GM12878 (cell line): Measurements from ENCODE around the gene IMMT. TPM values are rescaled to one million over a fixed set of nuclear protein-coding genes. Genes with fewer than 3 reads are reported as not detected.

Source experiments
- ATAC-seq: fragments of 200-7000 bp; cut with Tn5 transposase; 3 replicates; pipeline ENCODE4 v1.9.1; 2020; ENCODE audit warnings: mild to moderate bottlenecking, moderate library complexity
- Bru-seq: library from RNA; stranded (reverse); fragments of 400-500 nt; gene quantifications from one replicate; lab custom pipeline; 2021; lab: Mats Ljungman, UMichigan
- BruChase-seq, 2 experiments: library from RNA; stranded (reverse); fragments of 400-500 nt; gene quantifications; one replicate each; lab custom pipeline; 2021; lab: Mats Ljungman, UMichigan
- BruUV-seq: library from RNA; stranded (reverse); fragments of 400-500 nt; replicated peaks from 2 replicates; lab custom pipeline; 2021; lab: Mats Ljungman, UMichigan
- CTCF ChIA-PET: fragments of 300-600 bp; sonication (Branson Sonifier 250); formaldehyde crosslinking; extraction: SDS; loops from one replicate; lab custom pipeline; 2021; ENCODE audit warnings: inconsistent platforms; lab: Yijun Ruan, JAX
- POLR2A ChIA-PET: fragments of 350-600 bp; formaldehyde crosslinking; extraction: SDS; loops from one replicate; lab custom pipeline; 2021; ENCODE audit warnings: inconsistent platforms; lab: Charles Lee
- RAD21 ChIA-PET: fragments of 300-600 bp; sonication (Branson Sonifier 250); formaldehyde crosslinking; loops from one replicate; lab custom pipeline; 2023; ENCODE audit warnings: antibody characterized with exemption; ENCODE audit not compliant: unreplicated experiment; lab: Charles Lee
- SMC1A ChIA-PET: fragments of 300-600 bp; sonication (Branson Sonifier 250); formaldehyde crosslinking; loops from one replicate; lab custom pipeline; 2023; ENCODE audit not compliant: unreplicated experiment, uncharacterized antibody; lab: Charles Lee
- DNase-seq: peaks from one replicate; pipeline ENCODE4 v3.0.0-alpha.2; 2011; ENCODE audit warnings: low read depth, low spot score
- FAIRE-seq: peaks from 3 replicates; lab custom pipeline; 2011; peaks lifted over from hg19 to GRCh38; lab: Jason Lieb, UNC
- H2AFZ ChIP-seq: 2 replicates; pipeline ENCODE4 v1.6.0; 2011; ENCODE audit warnings: low read depth, low read length, control low read depth; ENCODE audit not compliant: control insufficient read depth
- H3K27ac ChIP-seq: 2 replicates; pipeline ENCODE4 v1.5.1; 2011; ENCODE audit warnings: control low read depth; ENCODE audit not compliant: control insufficient read depth, insufficient read depth
- H3K27me3 ChIP-seq, 2 experiments: replicated peaks in 1 of 2; 2 replicates each; pipeline versions ENCODE4 v1.6.0 to v1.6.1; 2011; ENCODE audit warnings: low read length in 1 of 2; ENCODE audit not compliant: control insufficient read depth in 2 of 2, insufficient read depth in 2 of 2
- H3K36me3 ChIP-seq, 2 experiments: 2 replicates each; pipeline ENCODE4 v1.5.1; 2011; ENCODE audit warnings: low read length in 1 of 2; ENCODE audit not compliant: control insufficient read depth in 2 of 2, insufficient read depth in 2 of 2
- H3K4me1 ChIP-seq: 2 replicates; pipeline ENCODE4 v1.6.1; 2011; ENCODE audit warnings: mild to moderate bottlenecking, low read length, moderate library complexity, mixed read lengths; ENCODE audit not compliant: control insufficient read depth, insufficient read depth
- H3K4me2 ChIP-seq: 2 replicates; pipeline ENCODE4 v1.6.0; 2011; ENCODE audit warnings: control low read depth; ENCODE audit not compliant: control insufficient read depth, insufficient read depth
- H3K4me3 ChIP-seq: fragments of 200-600 bp; sonication (generic); 2 replicates; pipeline ENCODE4 v1.5.1; 2016
- H3K79me2 ChIP-seq: 2 replicates; pipeline ENCODE4 v1.6.0; 2011; ENCODE audit warnings: low read length; ENCODE audit not compliant: control insufficient read depth, insufficient read depth
- H3K9ac ChIP-seq: 2 replicates; pipeline ENCODE4 v1.8.0; 2011; ENCODE audit warnings: low read length, control low read depth, mixed read lengths; ENCODE audit not compliant: control insufficient read depth, insufficient read depth
- H3K9me3 ChIP-seq: replicated peaks from 3 replicates; pipeline ENCODE4 v1.5.1; 2011; ENCODE audit warnings: mild to moderate bottlenecking, low read length; ENCODE audit not compliant: control insufficient read depth, insufficient read depth
- H4K20me1 ChIP-seq: 2 replicates; pipeline ENCODE4 v1.6.0; 2011; ENCODE audit not compliant: control insufficient read depth, insufficient read depth
- BACH1 ChIP-seq: fragments of 450-650 bp; IDR thresholded peaks from 2 replicates; pipeline ENCODE4 v1.6.1; 2017; ENCODE audit warnings: mild to moderate bottlenecking, borderline replicate concordance
- CEBPB ChIP-seq, 2 experiments: fragments of 150-350 bp in 1 of 2; IDR thresholded peaks; 2 replicates each; pipeline ENCODE4 v1.6.1; 2012 to 2014; ENCODE audit warnings: low read depth in 2 of 2, low read length in 2 of 2, borderline replicate concordance in 1 of 2, inconsistent platforms in 1 of 2
- CREM ChIP-seq: IDR thresholded peaks from 2 replicates; pipeline ENCODE4 v1.6.1; 2014; ENCODE audit warnings: antibody characterized with exemption, low read depth
- GABPA ChIP-seq: IDR thresholded peaks from 2 replicates; pipeline ENCODE4 v1.6.1; 2014; ENCODE audit warnings: antibody characterized with exemption, low read depth, mild to moderate bottlenecking, inconsistent platforms
- GATAD2B ChIP-seq: fragments of 450-650 bp; conservative IDR thresholded peaks from 2 replicates; pipeline ENCODE4 v1.6.1; 2017; ENCODE audit warnings: low read depth, mild to moderate bottlenecking, moderate library complexity
- IKZF1 ChIP-seq: fragments of 450-650 bp; conservative IDR thresholded peaks from 2 replicates; pipeline ENCODE4 v1.6.1; 2017; ENCODE audit warnings: antibody characterized with exemption, mild to moderate bottlenecking
- IKZF2 ChIP-seq, 2 experiments: fragments of 450-650 bp; IDR thresholded peaks; 2 replicates each; pipeline ENCODE4 v1.6.1; 2017; ENCODE audit warnings: mild to moderate bottlenecking in 2 of 2, moderate library complexity in 2 of 2
- KLF5 ChIP-seq: fragments of 450-650 bp; IDR thresholded peaks from 2 replicates; pipeline ENCODE4 v1.6.1; 2014; ENCODE audit warnings: mild to moderate bottlenecking; ENCODE audit not compliant: partially characterized antibody
- MTA2 ChIP-seq: fragments of 450-650 bp; IDR thresholded peaks from 2 replicates; pipeline ENCODE4 v1.6.1; 2016; ENCODE audit warnings: low read depth, mild to moderate bottlenecking, moderate library complexity
- NFIC ChIP-seq: IDR thresholded peaks from 2 replicates; pipeline ENCODE4 v1.6.1; 2012; ENCODE audit warnings: low read depth, mild to moderate bottlenecking, inconsistent platforms, low read length, moderate library complexity
- RCOR1 ChIP-seq: conservative IDR thresholded peaks from 2 replicates; pipeline ENCODE4 v1.6.1; 2012; ENCODE audit warnings: low read depth, low read length, improper control_type of control experiment
- RUNX3 ChIP-seq: IDR thresholded peaks from 2 replicates; pipeline ENCODE4 v1.6.1; 2012; ENCODE audit warnings: low read length, inconsistent platforms
- SMARCA5 ChIP-seq: fragments of 450-650 bp; IDR thresholded peaks from 2 replicates; pipeline ENCODE4 v1.6.1; 2017; ENCODE audit warnings: mild to moderate bottlenecking
- SP1 ChIP-seq: IDR thresholded peaks from one replicate; pipeline ENCODE4 v1.6.1; 2011; ENCODE audit warnings: low read depth, low read length
- SPI1 ChIP-seq: IDR thresholded peaks from 2 replicates; pipeline ENCODE4 v1.6.1; 2011; ENCODE audit warnings: low read depth, mild to moderate bottlenecking, low read length, moderate library complexity, borderline replicate concordance; ENCODE audit not compliant: insufficient read depth
- SREBF1 ChIP-seq: IDR thresholded peaks from 2 replicates; pipeline ENCODE4 v1.6.1; 2012; ENCODE audit warnings: mild to moderate bottlenecking, low read length
- SREBF2 ChIP-seq: IDR thresholded peaks from 2 replicates; pipeline ENCODE4 v1.6.1; 2012; ENCODE audit warnings: mild to moderate bottlenecking, low read length
- SUPT20H ChIP-seq: IDR thresholded peaks from 2 replicates; pipeline ENCODE4 v1.6.1; 2011; ENCODE audit warnings: low read depth, mild to moderate bottlenecking, low read length, moderate library complexity, borderline replicate concordance; ENCODE audit not compliant: control insufficient read depth
- ZNF622 ChIP-seq: fragments of 450-650 bp; IDR thresholded peaks from 2 replicates; pipeline ENCODE4 v1.6.1; 2017; ENCODE audit warnings: mild to moderate bottlenecking, inconsistent platforms
- WGBS: methylation state at CpG from one replicate; pipeline ENCODE4 v1.1.6; 2016; ENCODE audit warnings: low lambda C conversion rate; ENCODE audit not compliant: insufficient replicate concordance, insufficient coverage; ENCODE audit errors: missing lambda C conversion rate; 5-methylcytosine and 5-hydroxymethylcytosine counted together
- in situ Hi-C: fragments of 300-500 bp; cut with MboI; formaldehyde crosslinking; loops from 9 replicates; pipeline ENCODE4 v1.14.3; 2018; ENCODE audit warnings: mixed read lengths
- intact Hi-C: fragments of 100-400 bp; cut with micrococcal nuclease; formaldehyde crosslinking; loops from one replicate; pipeline ENCODE4 v1.14.2; 2022; ENCODE audit not compliant: unreplicated experiment
- long read RNA-seq, 2 experiments: library from polyadenylated mRNA; unstranded; transcript quantifications; one replicate each; pipeline ENCODE4 v2.0.0, GENCODE V29; 2019 to 2020
- polyA minus RNA-seq, 3 experiments: library from RNA; depleted of rRNA, polyadenylated mRNA; stranded (reverse); fragments of >200 nt; gene quantifications; 2 replicates each; pipeline ENCODE4 v1.2.3, GENCODE V29; 2011
- polyA plus RNA-seq, 11 experiments: library from polyadenylated mRNA; depleted of rRNA in 4 of 11; unstranded in 6 of 11; stranded (reverse) in 5 of 11; fragments of >200 nt; fragmentation: Nextera tagmentation in 4 of 11; fragmentation: Illumina TruSeq in 1 of 11; extraction: Ambion mirVana in 4 of 11; extraction: Trizol in 1 of 11; gene quantifications; 1 replicate in 1 of 11; 2 replicates in 10 of 11; pipeline versions ENCODE4 v1.2.1 to v1.2.3, GENCODE V29; 2011 to 2016; ENCODE audit warnings: inconsistent platforms in 2 of 11, missing spikeins in 2 of 11, low read depth in 1 of 11
- total RNA-seq, 4 experiments: library from RNA; depleted of rRNA in 3 of 4; stranded (reverse); fragments of >200 nt in 3 of 4; fragmentation: Illumina TruSeq in 1 of 4; extraction: Trizol in 1 of 4; gene quantifications; 2 replicates each; pipeline versions ENCODE4 v1.2.1 to v1.2.3, GENCODE V29; 2013 to 2021
- TF ChIP-seq, protein P1 (sequence below): fragments of 450-650 bp; IDR thresholded peaks from 2 replicates; pipeline ENCODE4 v1.6.1; 2016; ENCODE audit warnings: mild to moderate bottlenecking

The IMMT gene
- 84.9 and 88.1 TPM in 2 replicates for total RNA-seq (2013; cell fraction: nucleolus; rRNA removed)
- total RNA-seq (2014; rRNA removed) (78.4 and 79.9 TPM in 2 replicates), total RNA-seq (2014; rRNA removed; fragmentation: Illumina TruSeq; extraction: Trizol) (81.4 and 88.8 TPM in 2 replicates), total RNA-seq (2021) (104 and 108 TPM in 2 replicates), polyA plus RNA-seq (2011; rRNA removed) (89.6 and 105 TPM in 2 replicates), polyA plus RNA-seq (2014; fragmentation: Illumina TruSeq; extraction: Trizol) (120 and 136 TPM in 2 replicates), polyA plus RNA-seq (2014; fragmentation: Nextera tagmentation; extraction: Ambion mirVana) (100 to 1,000 TPM in 1 of 2 experiments, 10 to 100 TPM in 1; 88.9 to 115 TPM), polyA plus RNA-seq (2014; rRNA removed) (73.5 and 86.5 TPM in 2 replicates), polyA plus RNA-seq (2016; fragmentation: Nextera tagmentation; extraction: Ambion mirVana) (100 to 1,000 TPM; 137 to 149 TPM), polyA minus RNA-seq (2011; rRNA and poly(A)+ RNA removed) (67.1 and 77.4 TPM in 2 replicates), Bru-seq, nascent RNA (percentile 80 among the genes with signal in this experiment), BruChase-seq, experiment 1, labeled RNA remaining after a 6-hour chase (percentile 84 among the genes with signal in this experiment), BruChase-seq, experiment 2, labeled RNA remaining after a 2-hour chase (percentile 80 among the genes with signal in this experiment)
- 51.0 TPM for polyA plus RNA-seq (2011; ENCODE audit: low read depth)
- polyA plus RNA-seq (2011; cell fraction: cytosol; rRNA removed) = 71.9 and 76.2 TPM in 2 replicates
- 40.1 and 59.2 TPM in 2 replicates for polyA plus RNA-seq (2011; cell fraction: nucleus; rRNA removed)
- polyA plus RNA-seq (2012) = 60.9 and 70.4 TPM in 2 replicates
- 35.5 and 39.3 TPM in 2 replicates for polyA minus RNA-seq (2011; cell fraction: cytosol; rRNA and poly(A)+ RNA removed)
- polyA minus RNA-seq (2011; cell fraction: nucleus; rRNA and poly(A)+ RNA removed) = 23.0 and 32.3 TPM in 2 replicates
- long read RNA-seq, experiment 1, partial matches to known transcripts = 7 of 25 reads
- long read RNA-seq, experiment 1, other reads (novel, unspliced or antisense) = 18 of 25 reads
- long read RNA-seq, experiment 2, transcript IMMT-210 (4 exons, 631 nt) = major isoform, 5 of 116 reads
- long read RNA-seq, experiment 2, partial matches to known transcripts = 64 of 116 reads
- long read RNA-seq, experiment 2, other reads (novel, unspliced or antisense) = 47 of 116 reads

DNA sequence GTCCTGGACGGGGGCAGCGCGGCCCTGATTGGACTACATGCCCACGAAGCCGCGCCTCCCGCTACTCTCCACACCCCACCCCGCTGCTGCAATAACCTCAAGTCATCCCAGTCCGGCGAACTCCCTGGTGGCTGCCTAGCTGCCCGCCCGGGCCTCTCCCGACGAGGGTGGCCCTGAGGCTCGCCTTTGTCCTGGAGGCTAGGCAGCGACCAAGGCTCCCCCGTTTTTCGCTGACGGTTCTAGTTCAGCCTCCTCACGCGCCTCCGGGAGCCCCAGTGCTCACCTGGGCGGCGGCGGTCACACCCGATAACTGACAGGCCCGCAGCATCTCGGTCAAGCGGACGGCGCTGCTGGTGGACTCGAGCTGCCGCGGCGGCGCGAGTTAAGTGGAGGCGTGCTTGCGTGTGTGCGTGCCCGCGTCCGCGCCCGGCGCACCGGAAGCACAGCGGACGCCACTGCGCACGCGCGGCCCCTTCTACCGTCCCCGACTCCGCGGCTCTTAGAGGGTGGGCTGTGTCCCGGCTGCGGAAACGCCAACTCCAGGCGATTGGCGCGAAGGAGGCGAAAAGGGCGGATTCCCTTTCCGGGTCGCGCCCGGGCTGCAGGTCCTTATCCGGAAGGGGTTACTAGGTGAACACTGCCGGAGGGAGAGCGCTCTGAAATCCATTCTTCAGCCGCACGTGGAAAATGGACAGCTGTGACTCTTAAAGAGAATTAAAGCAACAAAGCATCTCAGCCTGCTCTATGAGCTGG is at the start of gene IMMT:
TSS of gene IMMT (minus strand) at position 408 of the 753 bp plus-strand sequence. CDS start at position 328, 80 bp downstream.
- FAIRE-seq = peak; percentile 38
- Histone ChIP-seq H3K4me3 (peak within 1 kb of the TSS; percentile 95), H3K36me3 (no peaks in the 10 kb centered on the region), H2AFZ (peak within 1 kb of the TSS; percentile 74), H3K27ac (peak within 1 kb of the TSS; percentile 80), H3K9ac (peak within 1 kb of the TSS; percentile 81), H3K27me3 (no peaks in the 10 kb centered on the region), H3K79me2 (peaks cover 61% of the 10 kb centered on the region), H4K20me1 (no peaks in the 10 kb centered on the region), H3K4me1 (peaks cover 9% of the 10 kb centered on the region; the same call in 1 of the 2 replicates), H3K4me2 (peak within 1 kb of the TSS; percentile 99), H3K9me3 (no peaks in the 10 kb centered on the region; the same call in 2 of the 3 replicates)
- 1% methylated on average over 67 of the region's 74 CpGs for WGBS
- BruUV-seq = no TSS peak
- DNase-seq = peak; percentile 76
- in situ Hi-C loops = no loop called here
- intact Hi-C loops = no loop called here
- ChIA-PET POLR2A (interaction anchor here (0.8 to 2.8 kb wide), 11 partner anchors 8 to 246 kb away, joined by 3 to 18 read pairs (median 4); partner anchors contain the start of genes KDM3A and PTCD3), RAD21 (interaction anchor here (0.8 to 1.7 kb wide), 5 partner anchors 8 to 201 kb away, joined by 3 to 4 read pairs (median 4); no protein-coding TSS in a partner anchor), SMC1A (interaction anchor here (0.9 to 2.5 kb wide), 5 partner anchors 9 to 247 kb away, joined by 3 to 14 read pairs (median 4); no protein-coding TSS in a partner anchor), CTCF (interaction anchor here (0.8 to 3.1 kb wide), 8 partner anchors 9 to 367 kb away, joined by 3 to 12 read pairs (median 4); partner anchors contain the start of genes POLR1A and PTCD3)
- ATAC-seq = peak; percentile 96
- TF ChIP-seq IKZF1 (peak; percentile 89), GATAD2B (peak; percentile 75; the same call in 1 of the 2 replicates), RCOR1 (no peak), RUNX3 (peak; percentile 40), MTA2 (no peak), NFIC (no peak), KLF5 (peak; percentile 15), SP1 (peak; percentile 30), SPI1 (no peak), BACH1 (peak; percentile 73), GABPA (peak; percentile 86), SREBF1 (no peak), CREM (peak; percentile 56; the same call in 1 of the 2 replicates), CEBPB (IDR thresholded peaks at IDR 0.05; ENCODE audit: borderline replicate concordance in 1 of 2, low read depth in 2 of 2, low read length in 2 of 2) (no peak), SREBF2 (no peak), SMARCA5 (peak; percentile 98), ZNF622 (no peak), SUPT20H (no peak), IKZF2 (IDR thresholded peaks at IDR 0.05) (0 out of 4 replicates have a peak, but pooled peaks have one; percentile 7 to 38)
- TF ChIP-seq, protein P1, sequence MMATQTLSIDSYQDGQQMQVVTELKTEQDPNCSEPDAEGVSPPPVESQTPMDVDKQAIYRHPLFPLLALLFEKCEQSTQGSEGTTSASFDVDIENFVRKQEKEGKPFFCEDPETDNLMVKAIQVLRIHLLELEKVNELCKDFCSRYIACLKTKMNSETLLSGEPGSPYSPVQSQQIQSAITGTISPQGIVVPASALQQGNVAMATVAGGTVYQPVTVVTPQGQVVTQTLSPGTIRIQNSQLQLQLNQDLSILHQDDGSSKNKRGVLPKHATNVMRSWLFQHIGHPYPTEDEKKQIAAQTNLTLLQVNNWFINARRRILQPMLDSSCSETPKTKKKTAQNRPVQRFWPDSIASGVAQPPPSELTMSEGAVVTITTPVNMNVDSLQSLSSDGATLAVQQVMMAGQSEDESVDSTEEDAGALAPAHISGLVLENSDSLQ = peak; percentile 90
